ENCODE data around the gene PLCB1.

PLCB1 gene

GRCh38 chr20:8624046-8624445 is 492.0 kb downstream of the PLCB1 start:
- H3K27me3 ChIP-seq (ENCODE audit: insufficient read depth, low read depth) = no peaks in the 10 kb centered on the region
- H4K20me1 ChIP-seq (ENCODE audit: insufficient read depth) = no peaks in the 10 kb centered on the region
- no peak overlapping the region for H3K9ac ChIP-seq
- H3K4me2 ChIP-seq = no peak overlapping the region
- H3K79me2 ChIP-seq (ENCODE audit: insufficient read depth, low read depth) = no peaks in the 10 kb centered on the region
- no peak overlapping the region for H2AFZ ChIP-seq (ENCODE audit: low read depth)
- H3K4me1 ChIP-seq (ENCODE audit: low read depth, poor library complexity, severe bottlenecking) = no peaks in the 10 kb centered on the region
- no peak overlapping the region for H3K4me3 ChIP-seq (IDR thresholded peaks at IDR 0.05; ENCODE audit: insufficient read depth, low read depth, low read length)
- no peak for TF ChIP-seq CTCF (conservative IDR thresholded peaks at IDR 0.05; ENCODE audit: low read depth, low read length)
- H3K36me3 ChIP-seq (ENCODE audit: insufficient read depth) = no peaks in the 10 kb centered on the region
- H3K27ac ChIP-seq = no peak overlapping the region

- no peak for TF ChIP-seq CTCF (conservative IDR thresholded peaks at IDR 0.05; ENCODE audit: low read depth, low read length)
- Histone ChIP-seq H3K27ac (no peak overlapping the region), H3K79me2 (ENCODE audit: insufficient read depth, low read depth) (no peaks in the 10 kb centered on the region), H3K4me1 (ENCODE audit: low read depth, poor library complexity, severe bottlenecking) (no peaks in the 10 kb centered on the region), H3K27me3 (ENCODE audit: insufficient read depth, low read depth) (no peaks in the 10 kb centered on the region), H2AFZ (ENCODE audit: low read depth) (no peak overlapping the region), H4K20me1 (ENCODE audit: insufficient read depth) (no peaks in the 10 kb centered on the region), H3K4me2 (no peak overlapping the region), H3K4me3 (IDR thresholded peaks at IDR 0.05; ENCODE audit: insufficient read depth, low read depth, low read length) (no peak overlapping the region), H3K36me3 (ENCODE audit: insufficient read depth) (no peaks in the 10 kb centered on the region), H3K9ac (no peak overlapping the region)
These were observed 492.6 kb downstream of the PLCB1 start for GRCh38 chr20:8624616-8625015.

- Histone ChIP-seq H3K27me3 (ENCODE audit: insufficient read depth, low read depth) (no peaks in the 10 kb centered on the region), H3K79me2 (ENCODE audit: insufficient read depth, low read depth) (no peaks in the 10 kb centered on the region), H3K36me3 (ENCODE audit: insufficient read depth) (no peaks in the 10 kb centered on the region), H3K4me1 (ENCODE audit: low read depth, poor library complexity, severe bottlenecking) (no peaks in the 10 kb centered on the region), H3K9ac (no peak overlapping the region), H4K20me1 (ENCODE audit: insufficient read depth) (no peaks in the 10 kb centered on the region), H2AFZ (ENCODE audit: low read depth) (no peak overlapping the region), H3K4me2 (no peak overlapping the region), H3K4me3 (IDR thresholded peaks at IDR 0.05; ENCODE audit: insufficient read depth, low read depth, low read length) (no peak overlapping the region), H3K27ac (no peak overlapping the region)
- TF ChIP-seq CTCF (conservative IDR thresholded peaks at IDR 0.05; ENCODE audit: low read depth, low read length) = no peak
These were observed 495.4 kb downstream of the PLCB1 start for GRCh38 chr20:8627340-8628004.

GRCh38 chr20:8631271-8631670 is 499.2 kb downstream of the PLCB1 start:
- no peak for TF ChIP-seq CTCF (conservative IDR thresholded peaks at IDR 0.05; ENCODE audit: low read depth, low read length)
- no peak overlapping the region for H3K9ac ChIP-seq
- no peaks in the 10 kb centered on the region for H4K20me1 ChIP-seq (ENCODE audit: insufficient read depth)
- no peaks in the 10 kb centered on the region for H3K36me3 ChIP-seq (ENCODE audit: insufficient read depth)
- H3K4me2 ChIP-seq = no peak overlapping the region
- no peaks in the 10 kb centered on the region for H3K4me1 ChIP-seq (ENCODE audit: low read depth, poor library complexity, severe bottlenecking)
- H3K27ac ChIP-seq = no peak overlapping the region
- no peaks in the 10 kb centered on the region for H3K27me3 ChIP-seq (ENCODE audit: insufficient read depth, low read depth)
- H2AFZ ChIP-seq (ENCODE audit: low read depth) = no peak overlapping the region
- no peak overlapping the region for H3K4me3 ChIP-seq (IDR thresholded peaks at IDR 0.05; ENCODE audit: insufficient read depth, low read depth, low read length)
- H3K79me2 ChIP-seq (ENCODE audit: insufficient read depth, low read depth) = no peaks in the 10 kb centered on the region

Measured in KMS-11 (cell line).